PC-3 (cell line): ENCODE measurements around the gene AP3B1.

Source experiments
- EZH2 ChIP-seq: fragments of 300-600 bp; sonication (generic); IDR thresholded peaks from one replicate; pipeline ENCODE4 v1.6.1; 2017; ENCODE audit warnings: antibody characterized with exemption, mild to moderate bottlenecking, low read length; ENCODE audit not compliant: unreplicated experiment
- TF ChIP-seq, protein P1 (sequence below): fragments of 300-600 bp; sonication (generic); conservative IDR thresholded peaks from 2 replicates; pipeline ENCODE4 v1.5.1; 2017; ENCODE audit warnings: antibody characterized with exemption, low read depth, mild to moderate bottlenecking, low read length

DNA sequence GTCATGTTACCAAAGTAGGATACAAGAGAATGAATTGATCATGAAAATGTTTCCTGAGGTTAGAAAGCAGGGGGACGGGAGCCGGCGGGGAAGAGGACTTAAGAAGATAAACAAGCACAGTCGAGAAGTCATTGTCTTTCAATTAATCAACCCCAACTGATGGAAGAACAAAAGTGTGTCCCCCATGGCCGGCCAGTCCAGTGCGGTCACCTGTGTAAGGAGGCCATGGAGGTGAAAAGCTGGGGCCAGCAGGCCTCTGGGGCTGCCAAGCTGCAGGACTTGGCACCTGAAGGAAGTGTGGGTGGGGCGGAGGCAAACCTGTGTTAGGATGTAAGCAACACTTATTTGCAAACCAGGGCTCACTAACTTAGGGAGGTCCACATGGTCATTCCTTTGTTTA lies 295.1 kb downstream of the AP3B1 start:
- TF ChIP-seq, protein P1, sequence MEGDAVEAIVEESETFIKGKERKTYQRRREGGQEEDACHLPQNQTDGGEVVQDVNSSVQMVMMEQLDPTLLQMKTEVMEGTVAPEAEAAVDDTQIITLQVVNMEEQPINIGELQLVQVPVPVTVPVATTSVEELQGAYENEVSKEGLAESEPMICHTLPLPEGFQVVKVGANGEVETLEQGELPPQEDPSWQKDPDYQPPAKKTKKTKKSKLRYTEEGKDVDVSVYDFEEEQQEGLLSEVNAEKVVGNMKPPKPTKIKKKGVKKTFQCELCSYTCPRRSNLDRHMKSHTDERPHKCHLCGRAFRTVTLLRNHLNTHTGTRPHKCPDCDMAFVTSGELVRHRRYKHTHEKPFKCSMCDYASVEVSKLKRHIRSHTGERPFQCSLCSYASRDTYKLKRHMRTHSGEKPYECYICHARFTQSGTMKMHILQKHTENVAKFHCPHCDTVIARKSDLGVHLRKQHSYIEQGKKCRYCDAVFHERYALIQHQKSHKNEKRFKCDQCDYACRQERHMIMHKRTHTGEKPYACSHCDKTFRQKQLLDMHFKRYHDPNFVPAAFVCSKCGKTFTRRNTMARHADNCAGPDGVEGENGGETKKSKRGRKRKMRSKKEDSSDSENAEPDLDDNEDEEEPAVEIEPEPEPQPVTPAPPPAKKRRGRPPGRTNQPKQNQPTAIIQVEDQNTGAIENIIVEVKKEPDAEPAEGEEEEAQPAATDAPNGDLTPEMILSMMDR = no peak
- no peak for TF ChIP-seq EZH2
